ENCODE results near the gene CSRNP3. TPM values are rescaled to one million over a fixed set of nuclear protein-coding genes. Genes with fewer than 3 reads are reported as not detected.
"Not testable (repeated sequence)": the region's sequence is repeated elsewhere in the genome, so short reads cannot be mapped to it uniquely, and the experiment has no call there.

Gene CSRNP3
- total RNA-seq, 1 donor from 2014 or later, result 14.6 TPM

- Mint-ChIP-seq H3K4me3 (ENCODE audit: unreplicated experiment) (no peak overlapping the region), H3K27ac (ENCODE audit: unreplicated experiment) (no peak overlapping the region), H3K36me3 (ENCODE audit: low read depth, unreplicated experiment) (no peaks in the 10 kb centered on the region), H3K9me3 (ENCODE audit: unreplicated experiment) (no peaks in the 10 kb centered on the region), H3K4me1 (ENCODE audit: unreplicated experiment) (peaks cover 17% of the 10 kb centered on the region), H3K27me3 (ENCODE audit: unreplicated experiment) (peaks cover 2% of the 10 kb centered on the region)
- no peak for TF ChIP-seq CTCF (IDR thresholded peaks at IDR 0.05; ENCODE audit: unreplicated experiment)
- DNase-seq (ENCODE audit: low spot score), result no peak
Measured at GRCh38 chr2:165584126-165584654, 114.7 kb downstream of the CSRNP3 start.

GRCh38 chr2:165586019-165586418 lies 116.5 kb downstream of the CSRNP3 start:
- Mint-ChIP-seq H3K9me3 (ENCODE audit: unreplicated experiment) (peaks cover 3% of the 10 kb centered on the region), H3K4me3 (ENCODE audit: unreplicated experiment) (no peak overlapping the region), H3K27me3 (ENCODE audit: unreplicated experiment) (peaks cover 3% of the 10 kb centered on the region), H3K4me1 (ENCODE audit: unreplicated experiment) (peaks cover 15% of the 10 kb centered on the region), H3K27ac (ENCODE audit: unreplicated experiment) (peak overlapping the region; percentile 46), H3K36me3 (ENCODE audit: low read depth, unreplicated experiment) (peaks cover 4% of the 10 kb centered on the region)
- TF ChIP-seq CTCF (IDR thresholded peaks at IDR 0.05; ENCODE audit: unreplicated experiment), result no peak
- no peak for DNase-seq (ENCODE audit: low spot score)

GRCh38 chr2:165587335-165587938 lies 117.9 kb downstream of the CSRNP3 start:
- Mint-ChIP-seq H3K4me3 (ENCODE audit: unreplicated experiment) (no peak overlapping the region), H3K9me3 (ENCODE audit: unreplicated experiment) (peaks cover 4% of the 10 kb centered on the region), H3K27me3 (ENCODE audit: unreplicated experiment) (peaks cover 4% of the 10 kb centered on the region), H3K36me3 (ENCODE audit: low read depth, unreplicated experiment) (peaks cover 12% of the 10 kb centered on the region), H3K27ac (ENCODE audit: unreplicated experiment) (peak overlapping the region; percentile 87), H3K4me1 (ENCODE audit: unreplicated experiment) (peaks cover 15% of the 10 kb centered on the region)
- no peak for TF ChIP-seq CTCF (IDR thresholded peaks at IDR 0.05; ENCODE audit: unreplicated experiment)
- no peak for DNase-seq (ENCODE audit: low spot score)

- H3K9me3 Mint-ChIP-seq (ENCODE audit: unreplicated experiment); H3K27me3 Mint-ChIP-seq (ENCODE audit: unreplicated experiment); DNase-seq (ENCODE audit: low spot score); H3K27ac Mint-ChIP-seq (ENCODE audit: unreplicated experiment): not testable (repeated sequence)
- Mint-ChIP-seq H3K36me3 (ENCODE audit: low read depth, unreplicated experiment) (peaks cover 12% of the 10 kb centered on the region), H3K4me3 (ENCODE audit: unreplicated experiment) (peak overlapping the region; percentile 8), H3K4me1 (ENCODE audit: unreplicated experiment) (peaks cover 11% of the 10 kb centered on the region)
Measured at GRCh38 chr2:165590999-165591398, 121.5 kb downstream of the CSRNP3 start.

- Mint-ChIP-seq H3K4me3 (ENCODE audit: unreplicated experiment) (no peak overlapping the region), H3K4me1 (ENCODE audit: unreplicated experiment) (peaks cover 4% of the 10 kb centered on the region), H3K36me3 (ENCODE audit: low read depth, unreplicated experiment) (peaks cover 16% of the 10 kb centered on the region), H3K27ac (ENCODE audit: unreplicated experiment) (no peak overlapping the region), H3K27me3 (ENCODE audit: unreplicated experiment) (peaks cover 2% of the 10 kb centered on the region), H3K9me3 (ENCODE audit: unreplicated experiment) (peaks cover 4% of the 10 kb centered on the region)
- no peak for TF ChIP-seq CTCF (IDR thresholded peaks at IDR 0.05; ENCODE audit: unreplicated experiment)
- DNase-seq (ENCODE audit: low spot score), result no peak
Measured at GRCh38 chr2:165593081-165593480, 123.6 kb downstream of the CSRNP3 start.
